ENCODE results near the gene CEMIP.
"Not testable (repeated sequence)": the region's sequence is repeated elsewhere in the genome, so short reads cannot be mapped to it uniquely, and the experiment has no call there.

The CEMIP gene

GRCh38 chr15:80958818-80959495, 179.8 kb downstream of the CEMIP start:
- no peak for DNase-seq

DNA sequence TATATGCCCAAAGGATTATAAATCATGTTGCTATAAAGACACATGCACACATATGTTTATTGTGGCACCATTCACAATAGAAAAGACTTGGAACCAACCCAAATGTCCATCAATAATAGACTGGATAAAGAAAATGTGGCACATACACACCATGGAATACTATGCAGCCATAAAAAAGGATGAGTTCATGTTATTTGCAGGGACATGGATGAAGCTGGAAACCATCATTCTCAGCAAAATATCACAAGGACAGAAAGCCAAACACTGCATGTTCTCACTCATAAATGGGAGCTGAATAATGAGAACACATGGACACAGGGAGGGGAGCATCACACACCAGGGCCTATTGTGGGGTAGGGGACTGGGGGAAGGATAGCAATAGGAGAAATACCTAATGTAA, 186.3 kb downstream of the CEMIP start:
- not testable (repeated sequence) for DNase-seq

- no peak for DNase-seq
Measured at GRCh38 chr15:80966431-80967197, 187.4 kb downstream of the CEMIP start.

- DNase-seq = peak; percentile 41
Measured at GRCh38 chr15:80967451-80967850, 188.3 kb downstream of the CEMIP start.

- no peak for DNase-seq
Measured at GRCh38 chr15:80967991-80968510, 188.9 kb downstream of the CEMIP start.

- DNase-seq = no peak
Measured at GRCh38 chr15:80969316-80969715, 190.1 kb downstream of the CEMIP start.

DNA sequence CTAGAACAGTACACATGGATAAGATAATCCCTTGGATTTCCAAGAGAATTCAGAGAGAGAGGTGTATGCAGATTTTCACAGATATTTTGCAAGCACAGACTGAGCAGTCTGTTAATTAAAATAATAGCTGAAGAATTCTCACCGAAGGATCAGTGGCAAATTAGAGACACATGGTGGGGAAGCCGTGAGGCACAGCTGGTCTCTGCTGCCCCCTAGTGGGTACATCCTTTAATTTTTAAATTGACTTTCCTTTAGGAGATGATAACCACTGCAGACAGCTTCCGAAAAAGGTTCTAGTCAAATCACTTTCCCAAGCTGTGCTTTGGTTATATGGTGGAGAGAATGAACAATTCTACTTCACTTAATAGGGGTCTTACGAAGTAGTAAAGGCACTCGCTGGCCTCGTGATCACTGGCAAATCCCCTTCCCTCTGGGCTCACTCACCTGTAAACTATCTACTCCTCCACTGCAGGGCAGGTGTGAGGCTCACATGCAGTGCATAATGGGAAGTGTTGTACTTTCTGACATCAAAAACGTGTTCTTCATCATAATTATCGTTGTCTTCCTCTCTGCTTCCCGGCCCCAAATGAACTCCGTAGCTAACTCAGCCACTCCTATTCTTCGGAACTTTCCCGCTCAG, 191.0 kb downstream of the CEMIP start:
- peak; percentile 60 for DNase-seq

GRCh38 chr15:80970658-80971057, 191.5 kb downstream of the CEMIP start:
- no peak for DNase-seq

- no peak for DNase-seq
Measured at GRCh38 chr15:80971143-80971542, 192.0 kb downstream of the CEMIP start.

GRCh38 chr15:80972276-80972675, 193.1 kb downstream of the CEMIP start:
- no peak for DNase-seq

DNA sequence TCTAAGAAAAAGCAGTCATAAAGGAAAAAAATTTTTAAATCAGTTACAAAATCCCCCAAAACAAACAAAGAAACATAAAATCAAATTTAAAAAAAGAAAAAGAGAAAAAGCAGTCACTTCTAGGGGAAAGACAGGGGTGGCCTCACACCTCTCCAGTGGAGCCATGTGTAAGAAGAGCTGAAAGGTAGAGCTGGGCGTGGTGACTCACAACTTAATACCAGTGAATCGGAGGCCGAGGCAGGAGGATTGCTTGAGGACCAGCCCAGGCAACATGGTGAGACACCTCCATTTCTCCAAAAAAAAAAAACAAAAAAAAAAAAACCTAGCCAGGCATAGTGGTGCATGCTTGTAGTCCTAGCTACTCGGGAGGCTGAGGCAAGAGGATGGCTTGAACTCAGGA, 195.7 kb downstream of the CEMIP start:
- no peak for DNase-seq

DNA sequence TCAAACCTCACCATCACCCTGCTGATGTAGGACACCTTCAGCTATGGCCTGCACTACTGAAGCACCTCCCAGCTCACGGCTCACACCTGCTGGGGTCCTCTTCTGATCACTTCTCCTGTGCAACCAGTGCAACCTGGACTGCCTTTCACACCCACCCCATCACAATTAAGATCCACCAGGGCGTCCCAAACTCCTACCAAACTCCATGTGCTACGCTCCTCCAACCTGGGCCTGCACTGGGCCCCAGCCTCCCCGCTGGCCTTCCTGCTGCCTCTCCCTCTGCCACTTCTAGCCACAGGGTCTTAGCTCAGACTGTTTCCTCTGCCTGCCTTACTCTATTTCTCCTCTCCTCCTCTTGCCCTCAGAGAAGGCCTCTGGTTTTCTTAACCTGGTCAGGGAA, 197.7 kb downstream of the CEMIP start:
- DNase-seq = no peak

- DNase-seq = no peak
Measured at GRCh38 chr15:80977627-80978036, 198.5 kb downstream of the CEMIP start.

DNA sequence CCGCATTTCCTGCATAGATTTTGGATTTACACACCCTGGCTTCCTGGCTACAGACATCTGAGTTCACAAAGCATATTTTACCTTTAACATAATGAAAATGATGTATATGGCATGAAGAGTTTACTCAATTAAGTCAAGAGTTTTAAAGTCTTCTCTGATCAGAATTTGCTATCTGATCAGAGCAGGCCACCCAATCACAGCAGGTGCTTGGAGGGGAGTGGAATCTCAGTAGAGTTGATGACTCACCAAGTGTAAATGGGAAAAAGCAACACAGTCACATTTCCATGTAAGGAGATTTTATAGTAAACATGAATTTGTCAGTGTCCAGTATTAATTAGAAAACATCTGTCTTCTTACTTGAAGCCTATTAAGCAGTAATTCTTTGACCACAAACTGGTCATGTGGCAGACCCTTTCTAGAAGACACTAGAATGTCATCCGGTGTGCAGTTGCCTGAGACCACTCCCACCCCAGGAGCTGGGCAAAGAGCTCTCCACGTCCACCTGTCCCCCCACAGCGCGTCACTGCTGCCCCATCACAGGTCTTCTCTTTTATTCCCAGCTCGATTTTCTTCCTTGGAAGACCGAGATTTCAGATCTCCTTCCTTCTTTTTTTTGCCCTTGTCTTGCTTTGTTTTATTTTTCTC, 199.6 kb downstream of the CEMIP start:
- DNase-seq = no peak

DNA sequence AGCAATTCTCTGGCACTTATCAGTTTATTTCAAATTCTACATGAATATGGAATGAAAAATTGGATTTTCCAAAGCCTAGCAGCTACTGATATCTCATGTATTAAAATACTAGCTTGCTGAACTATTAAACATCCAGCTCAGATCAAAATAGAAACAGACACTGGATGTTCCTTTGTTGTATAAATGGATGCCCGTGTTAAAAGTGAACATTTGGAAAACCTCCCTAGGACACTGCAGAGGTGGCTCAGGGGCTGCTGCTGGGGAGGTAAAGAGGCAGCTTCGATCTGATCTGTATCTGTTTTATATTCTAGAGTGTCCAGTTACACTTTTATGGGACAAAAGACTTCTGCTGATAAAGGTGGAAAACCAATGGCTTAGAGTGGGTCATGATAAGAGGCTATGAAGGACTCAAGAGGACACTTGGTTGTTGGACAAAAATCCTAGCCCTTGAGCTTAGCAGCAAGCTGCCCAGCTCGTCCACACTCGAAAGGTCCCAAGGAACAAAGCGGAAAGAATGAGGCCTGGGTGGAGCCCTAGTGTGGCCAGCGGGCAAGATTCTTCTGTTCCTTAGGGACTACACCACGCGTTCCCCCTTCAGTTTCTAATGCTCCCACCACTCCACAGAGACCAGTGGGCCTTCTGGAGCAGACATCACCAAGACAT, 200.5 kb downstream of the CEMIP start:
- no peak for DNase-seq

- DNase-seq = no peak
Measured at GRCh38 chr15:80982205-80982604, 203.0 kb downstream of the CEMIP start.

DNA sequence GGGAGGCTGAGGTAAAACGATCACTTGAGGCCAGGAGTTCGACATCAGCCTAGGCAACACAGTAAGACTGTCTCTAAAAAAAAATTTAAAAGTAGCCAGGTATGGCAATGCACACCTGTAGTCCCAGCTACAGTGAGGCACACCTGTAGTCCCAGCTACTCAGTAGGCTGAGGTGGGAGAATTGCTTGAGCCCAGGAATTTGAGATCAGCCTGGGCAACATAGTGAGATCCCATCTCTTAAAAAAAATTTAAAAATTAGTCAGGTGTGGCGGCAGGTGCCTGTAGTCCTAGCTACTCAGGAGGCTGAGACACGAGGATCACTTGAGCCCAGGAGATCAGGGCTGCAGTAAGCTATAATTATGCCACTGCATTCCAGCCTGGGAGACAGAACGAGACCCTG, 203.7 kb downstream of the CEMIP start:
- DNase-seq = no peak

DNA sequence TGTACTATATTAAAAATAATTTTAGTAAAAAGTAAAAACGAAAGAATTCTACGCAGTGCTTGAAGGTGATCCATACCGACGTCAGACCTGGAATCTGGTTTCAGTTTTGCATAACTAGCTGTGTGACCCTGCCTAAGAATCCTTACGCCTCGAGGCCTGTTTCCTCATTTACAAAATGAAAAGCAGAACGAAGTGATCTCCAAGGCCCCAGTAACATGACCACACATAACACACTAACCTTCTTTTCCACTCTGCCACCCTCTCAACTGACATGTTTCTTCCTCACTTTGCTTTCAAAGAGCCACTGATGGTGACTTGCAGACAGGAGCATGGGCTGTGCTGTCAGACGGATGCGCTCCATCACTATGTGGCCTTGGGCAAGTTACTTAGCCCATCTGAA, 205.7 kb downstream of the CEMIP start:
- no peak for DNase-seq

DNA sequence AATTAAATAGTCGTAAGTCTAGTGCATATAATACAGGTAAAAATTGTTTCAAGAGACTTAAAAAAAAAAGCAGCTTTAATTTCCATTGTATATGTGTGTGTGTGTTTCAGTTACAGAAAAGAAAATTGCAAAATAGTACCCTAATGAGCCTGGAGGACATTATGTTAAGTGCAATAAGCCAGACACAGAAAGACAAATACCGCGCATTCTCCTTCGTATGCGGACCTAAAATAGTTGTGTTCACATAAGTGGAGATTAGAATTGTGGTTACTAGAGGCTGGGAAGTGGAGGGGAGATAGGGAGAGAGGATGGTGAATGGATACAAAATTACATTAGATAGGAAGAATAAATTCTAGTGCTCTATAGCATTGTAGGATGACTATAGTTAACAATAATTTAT, 206.8 kb downstream of the CEMIP start:
- no peak for DNase-seq

- no peak for DNase-seq
Measured at GRCh38 chr15:80986487-80986886, 207.3 kb downstream of the CEMIP start.

GRCh38 chr15:80988148-80988796, 209.1 kb downstream of the CEMIP start:
- DNase-seq = no peak

DNA sequence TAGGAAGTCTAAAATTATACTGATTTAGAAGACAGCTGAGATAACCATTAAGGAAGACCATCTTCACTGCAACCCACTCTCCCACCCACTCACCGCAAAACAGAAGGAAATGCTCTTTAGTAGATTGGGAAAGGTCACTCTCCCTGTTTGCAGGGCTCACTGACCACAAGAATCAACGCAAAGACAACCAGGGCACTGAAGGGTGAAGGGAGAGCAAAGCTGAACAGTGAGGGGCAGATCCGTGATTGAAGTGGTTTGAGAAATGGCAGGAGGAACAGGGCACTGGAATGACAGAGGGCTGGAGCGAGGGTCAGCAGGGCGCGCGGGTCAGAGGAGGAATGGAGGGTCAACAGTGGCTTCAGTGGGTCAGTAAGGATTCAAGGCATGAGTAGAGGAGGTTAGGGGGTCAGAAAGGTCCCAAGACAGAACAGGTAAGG, 209.9 kb downstream of the CEMIP start:
- DNase-seq = no peak
